Neural cell (in vitro differentiated cells): ENCODE measurements around the gene TLN1. TPM values are rescaled to one million over a fixed set of nuclear protein-coding genes. Genes with fewer than 3 reads are reported as not detected.

Experiments used
- H2AFZ ChIP-seq: fragments of 200-600, 300-800 bp; sonication (generic), shearing (Covaris generic); 2 replicates; pipeline ENCODE4 v1.6.0; 2014; ENCODE audit warnings: low read depth, mild to moderate bottlenecking, antibody characterized with exemption, low read length, moderate library complexity
- H3F3A ChIP-seq: fragments of 200-600 bp; shearing (Covaris generic); 2 replicates; pipeline ENCODE4 v1.6.1; 2016; ENCODE audit warnings: mild to moderate bottlenecking, moderate library complexity, mixed read lengths, antibody characterized with exemption, low read length; ENCODE audit not compliant: insufficient read depth, poor library complexity, severe bottlenecking
- H3K27ac ChIP-seq: fragments of 200-600, 300-800 bp; sonication (generic), shearing (Covaris generic); 2 replicates; pipeline ENCODE4 v1.5.1; 2014; ENCODE audit warnings: mild to moderate bottlenecking, low read length, moderate library complexity
- H3K27me3 ChIP-seq: fragments of 300-800, 200-600 bp; sonication (generic), shearing (Covaris generic); 2 replicates; pipeline ENCODE4 v1.6.0; 2014; ENCODE audit warnings: mild to moderate bottlenecking, low read depth, low read length, moderate library complexity; ENCODE audit not compliant: insufficient read depth
- H3K36me3 ChIP-seq: fragments of 300-800, 200-600 bp; sonication (generic), shearing (Covaris generic); 2 replicates; pipeline ENCODE4 v1.5.1; 2014; ENCODE audit warnings: mild to moderate bottlenecking, antibody characterized with exemption, low read length, moderate library complexity; ENCODE audit not compliant: insufficient read depth
- H3K4me2 ChIP-seq: fragments of 300-800, 200-600 bp; sonication (generic), shearing (Covaris generic); 2 replicates; pipeline ENCODE4 v1.6.0; 2014; ENCODE audit warnings: mild to moderate bottlenecking, low read length
- H3K4me3 ChIP-seq: fragments of 300-800, 200-600 bp; sonication (generic), shearing (Covaris generic); 2 replicates; pipeline ENCODE4 v1.5.1; 2014; ENCODE audit warnings: mild to moderate bottlenecking, low read length, moderate library complexity
- H3K79me2 ChIP-seq: fragments of 200-600 bp; shearing (Covaris generic); replicated peaks from 2 replicates; pipeline ENCODE4 v1.6.0; 2014; ENCODE audit warnings: mild to moderate bottlenecking, low read length, moderate library complexity; ENCODE audit not compliant: insufficient read depth
- H3K9ac ChIP-seq: fragments of 300-800, 200-600 bp; sonication (generic), shearing (Covaris generic); 2 replicates; pipeline ENCODE4 v1.6.1; 2016; ENCODE audit warnings: mild to moderate bottlenecking, low read length, mixed read lengths
- H3K9me2 ChIP-seq: fragments of 200-600 bp; shearing (Covaris generic); 2 replicates; pipeline ENCODE4 v1.6.1; 2016; ENCODE audit warnings: mild to moderate bottlenecking, low read length, mixed read lengths; ENCODE audit not compliant: insufficient read depth
- H3K9me3 ChIP-seq: fragments of 200-600, 300-800 bp; sonication (generic), shearing (Covaris generic); 2 replicates; pipeline ENCODE4 v1.6.1; 2016; ENCODE audit warnings: mild to moderate bottlenecking, mixed run types, low read length, moderate library complexity, mixed read lengths
- H4K20me1 ChIP-seq: fragments of 200-600 bp; shearing (Covaris generic); 2 replicates; pipeline ENCODE4 v1.6.1; 2016; ENCODE audit warnings: mild to moderate bottlenecking, mixed run types; ENCODE audit not compliant: insufficient read depth
- CTCF ChIP-seq: fragments of 450-650 bp; IDR thresholded peaks from 2 replicates; pipeline ENCODE4 v1.5.1; 2014; ENCODE audit warnings: antibody characterized with exemption, mild to moderate bottlenecking, moderate library complexity; ENCODE audit not compliant: poor library complexity, severe bottlenecking
- EP300 ChIP-seq: fragments of 450-650 bp; conservative IDR thresholded peaks from 2 replicates; pipeline ENCODE4 v1.6.1; 2014; ENCODE audit warnings: antibody characterized with exemption, mild to moderate bottlenecking, moderate library complexity; ENCODE audit not compliant: poor library complexity, severe bottlenecking
- EZH2 ChIP-seq: fragments of 200-600, 300-800 bp; shearing (Covaris generic), sonication (generic); IDR thresholded peaks from 2 replicates; pipeline ENCODE4 v1.6.1; 2014; ENCODE audit warnings: antibody characterized with exemption, low read length, borderline replicate concordance, mild to moderate bottlenecking; ENCODE audit not compliant: insufficient read depth, poor library complexity, severe bottlenecking
- MXI1 ChIP-seq: fragments of 450-650 bp; conservative IDR thresholded peaks from 2 replicates; pipeline ENCODE4 v1.6.1; 2014; ENCODE audit warnings: antibody characterized with exemption, mild to moderate bottlenecking; ENCODE audit not compliant: poor library complexity, severe bottlenecking
- POLR2AphosphoS5 ChIP-seq: IDR thresholded peaks from 2 replicates; pipeline ENCODE4 v1.6.1; 2012
- RAD21 ChIP-seq: fragments of 450-650 bp; conservative IDR thresholded peaks from 2 replicates; pipeline ENCODE4 v1.6.1; 2014; ENCODE audit warnings: antibody characterized with exemption, mild to moderate bottlenecking, moderate library complexity
- SMC3 ChIP-seq: fragments of 450-650 bp; conservative IDR thresholded peaks from 2 replicates; pipeline ENCODE4 v1.6.1; 2014; ENCODE audit warnings: antibody characterized with exemption, mild to moderate bottlenecking, moderate library complexity; ENCODE audit not compliant: poor library complexity
- TAF1 ChIP-seq: IDR thresholded peaks from 2 replicates; pipeline ENCODE4 v1.6.1; 2012; ENCODE audit warnings: low read depth
- polyA plus RNA-seq: library from polyadenylated mRNA; depleted of rRNA; stranded (reverse); fragments of >200 nt; gene quantifications from 2 replicates; pipeline ENCODE4 v1.2.3, GENCODE V29; 2014
- TF ChIP-seq, protein P1 (sequence below): IDR thresholded peaks from 2 replicates; pipeline ENCODE4 v1.6.1; 2012; ENCODE audit warnings: borderline replicate concordance

The TLN1 gene
- polyA plus RNA-seq, 1 donor from 2014 or later = 7.1 TPM

DNA sequence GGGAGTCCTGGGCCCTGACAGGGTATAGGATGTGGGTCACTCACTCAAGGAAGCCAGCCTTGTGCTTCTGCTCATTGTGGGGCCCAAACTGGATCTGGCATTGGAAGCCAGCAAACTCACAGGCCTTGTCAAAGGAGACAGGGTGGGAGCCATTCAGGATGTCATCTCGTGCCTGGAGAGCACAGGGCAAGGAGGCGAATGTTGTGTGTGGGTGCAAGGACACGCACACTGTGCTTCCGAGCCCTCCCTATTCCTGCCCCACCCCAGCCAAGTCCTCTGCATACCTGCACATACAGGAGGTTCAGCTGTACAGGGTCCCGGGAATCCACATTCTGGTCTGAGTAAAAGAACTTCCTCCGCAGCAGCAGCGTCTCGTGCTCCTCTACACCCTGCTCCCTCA is 8.1 kb downstream of the TLN1 start:
- no peaks in the 10 kb centered on the region for H3K36me3 ChIP-seq
- no peak overlapping the region for H3K9ac ChIP-seq
- no peak overlapping the region for H3K4me3 ChIP-seq
- peaks cover 5% of the 10 kb centered on the region for H3K79me2 ChIP-seq
- H3K27ac ChIP-seq = no peak overlapping the region
- no peak overlapping the region for H3K4me2 ChIP-seq
- H4K20me1 ChIP-seq = no peaks in the 10 kb centered on the region
- no peaks in the 10 kb centered on the region for H3K27me3 ChIP-seq
- no peaks in the 10 kb centered on the region for H3K9me3 ChIP-seq
- H2AFZ ChIP-seq = no peak overlapping the region
- TF ChIP-seq, protein P1, sequence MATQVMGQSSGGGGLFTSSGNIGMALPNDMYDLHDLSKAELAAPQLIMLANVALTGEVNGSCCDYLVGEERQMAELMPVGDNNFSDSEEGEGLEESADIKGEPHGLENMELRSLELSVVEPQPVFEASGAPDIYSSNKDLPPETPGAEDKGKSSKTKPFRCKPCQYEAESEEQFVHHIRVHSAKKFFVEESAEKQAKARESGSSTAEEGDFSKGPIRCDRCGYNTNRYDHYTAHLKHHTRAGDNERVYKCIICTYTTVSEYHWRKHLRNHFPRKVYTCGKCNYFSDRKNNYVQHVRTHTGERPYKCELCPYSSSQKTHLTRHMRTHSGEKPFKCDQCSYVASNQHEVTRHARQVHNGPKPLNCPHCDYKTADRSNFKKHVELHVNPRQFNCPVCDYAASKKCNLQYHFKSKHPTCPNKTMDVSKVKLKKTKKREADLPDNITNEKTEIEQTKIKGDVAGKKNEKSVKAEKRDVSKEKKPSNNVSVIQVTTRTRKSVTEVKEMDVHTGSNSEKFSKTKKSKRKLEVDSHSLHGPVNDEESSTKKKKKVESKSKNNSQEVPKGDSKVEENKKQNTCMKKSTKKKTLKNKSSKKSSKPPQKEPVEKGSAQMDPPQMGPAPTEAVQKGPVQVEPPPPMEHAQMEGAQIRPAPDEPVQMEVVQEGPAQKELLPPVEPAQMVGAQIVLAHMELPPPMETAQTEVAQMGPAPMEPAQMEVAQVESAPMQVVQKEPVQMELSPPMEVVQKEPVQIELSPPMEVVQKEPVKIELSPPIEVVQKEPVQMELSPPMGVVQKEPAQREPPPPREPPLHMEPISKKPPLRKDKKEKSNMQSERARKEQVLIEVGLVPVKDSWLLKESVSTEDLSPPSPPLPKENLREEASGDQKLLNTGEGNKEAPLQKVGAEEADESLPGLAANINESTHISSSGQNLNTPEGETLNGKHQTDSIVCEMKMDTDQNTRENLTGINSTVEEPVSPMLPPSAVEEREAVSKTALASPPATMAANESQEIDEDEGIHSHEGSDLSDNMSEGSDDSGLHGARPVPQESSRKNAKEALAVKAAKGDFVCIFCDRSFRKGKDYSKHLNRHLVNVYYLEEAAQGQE = no peak
- no peak for TF ChIP-seq SMC3
- H3F3A ChIP-seq = no peaks in the 10 kb centered on the region
- H3K9me2 ChIP-seq = no peaks in the 10 kb centered on the region

- TF ChIP-seq RAD21 = no peak
- no peak for TF ChIP-seq MXI1
- TF ChIP-seq, protein P1 = no peak
- TF ChIP-seq TAF1 = no peak
- TF ChIP-seq POLR2AphosphoS5 = no peak
- TF ChIP-seq CTCF = no peak
- TF ChIP-seq SMC3 = no peak
- TF ChIP-seq EZH2 = no peak
- no peak for TF ChIP-seq EP300
- Histone ChIP-seq H3K79me2 (peaks cover 1% of the 10 kb centered on the region), H3F3A (no peaks in the 10 kb centered on the region), H3K4me2 (no peak overlapping the region), H3K9me3 (no peaks in the 10 kb centered on the region), H3K36me3 (no peaks in the 10 kb centered on the region), H3K27ac (no peak overlapping the region), H3K9me2 (no peaks in the 10 kb centered on the region), H3K9ac (no peak overlapping the region), H3K27me3 (no peaks in the 10 kb centered on the region), H4K20me1 (no peaks in the 10 kb centered on the region), H3K4me3 (no peak overlapping the region), H2AFZ (no peak overlapping the region)
Measured at GRCh38 chr9:35723426-35723825, 8.6 kb downstream of the TLN1 start.
